SK-N-SH treated with all-trans-retinoic acid at 6 μM for 48 hours (cell line): Measurements from ENCODE around the gene TUSC1.

Source experiments
- ARNTL ChIP-seq: fragments of 450-650 bp; formaldehyde crosslinking; IDR thresholded peaks from 2 replicates; pipeline ENCODE4 v1.5.0; 2020; ENCODE audit warnings: low read depth, mild to moderate bottlenecking, moderate library complexity, borderline replicate concordance
- PATZ1 ChIP-seq: fragments of 250-450 bp; sonication (Bioruptor Pico); IDR thresholded peaks from 2 replicates; pipeline ENCODE4 v1.8.0; 2020; ENCODE audit warnings: mild to moderate bottlenecking, moderate library complexity, borderline replicate concordance
- ZFP30 ChIP-seq: fragments of 450-650 bp; formaldehyde crosslinking; IDR thresholded peaks from 2 replicates; pipeline ENCODE4 v1.5.0; 2022; ENCODE audit warnings: mild to moderate bottlenecking, moderate library complexity
- TF ChIP-seq, protein P1 (sequence below): fragments of 250-450 bp; sonication (Bioruptor Pico); IDR thresholded peaks from 2 replicates; pipeline ENCODE4 v1.8.0; 2021; ENCODE audit warnings: low read depth, mild to moderate bottlenecking, moderate library complexity, borderline replicate concordance

DNA sequence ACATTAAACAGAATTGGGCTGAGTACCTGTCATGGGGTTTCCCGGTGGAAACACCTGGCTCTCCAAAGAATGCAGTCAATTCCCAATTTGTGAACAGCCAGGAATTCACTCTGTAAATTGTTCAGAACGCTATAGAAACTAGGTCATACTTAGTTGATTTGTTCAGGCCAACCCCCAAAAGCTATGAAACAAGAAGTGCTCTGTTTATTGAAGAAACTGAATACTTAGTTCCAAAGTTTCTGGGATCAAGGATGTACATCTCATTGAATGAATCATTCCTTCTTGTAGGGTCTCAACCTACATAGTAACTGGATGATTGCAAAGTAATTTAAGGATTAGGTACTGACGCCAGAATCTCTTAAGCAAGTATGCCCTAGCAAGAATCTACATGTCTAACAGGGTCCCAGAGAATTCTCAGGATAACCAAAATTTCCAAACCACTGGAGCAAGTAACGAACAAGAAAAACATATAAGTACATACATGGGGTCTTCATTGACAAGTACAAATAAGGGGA lies 659 bp upstream of the TUSC1 start:
- no peak for TF ChIP-seq ARNTL (CRISPR knock-in tag)
- no peak for TF ChIP-seq ZFP30 (CRISPR knock-in tag)
- TF ChIP-seq PATZ1 (CRISPR knock-in tag): no peak
- TF ChIP-seq, protein P1, sequence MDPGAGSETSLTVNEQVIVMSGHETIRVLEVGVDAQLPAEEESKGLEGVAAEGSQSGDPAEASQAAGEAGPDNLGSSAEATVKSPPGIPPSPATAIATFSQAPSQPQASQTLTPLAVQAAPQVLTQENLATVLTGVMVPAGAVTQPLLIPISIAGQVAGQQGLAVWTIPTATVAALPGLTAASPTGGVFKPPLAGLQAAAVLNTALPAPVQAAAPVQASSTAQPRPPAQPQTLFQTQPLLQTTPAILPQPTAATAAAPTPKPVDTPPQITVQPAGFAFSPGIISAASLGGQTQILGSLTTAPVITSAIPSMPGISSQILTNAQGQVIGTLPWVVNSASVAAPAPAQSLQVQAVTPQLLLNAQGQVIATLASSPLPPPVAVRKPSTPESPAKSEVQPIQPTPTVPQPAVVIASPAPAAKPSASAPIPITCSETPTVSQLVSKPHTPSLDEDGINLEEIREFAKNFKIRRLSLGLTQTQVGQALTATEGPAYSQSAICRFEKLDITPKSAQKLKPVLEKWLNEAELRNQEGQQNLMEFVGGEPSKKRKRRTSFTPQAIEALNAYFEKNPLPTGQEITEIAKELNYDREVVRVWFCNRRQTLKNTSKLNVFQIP: no peak
